ENCODE measurements around the gene PLEKHA7. TPM values are rescaled to one million over a fixed set of nuclear protein-coding genes. Genes with fewer than 3 reads are reported as not detected.

Gene PLEKHA7
- total and polyA plus RNA-seq, 2 of the 8 experiments (the other 6 are each of a cell fraction or from before 2014, with no cell fraction given): 11.4 to 25.6 TPM

DNA sequence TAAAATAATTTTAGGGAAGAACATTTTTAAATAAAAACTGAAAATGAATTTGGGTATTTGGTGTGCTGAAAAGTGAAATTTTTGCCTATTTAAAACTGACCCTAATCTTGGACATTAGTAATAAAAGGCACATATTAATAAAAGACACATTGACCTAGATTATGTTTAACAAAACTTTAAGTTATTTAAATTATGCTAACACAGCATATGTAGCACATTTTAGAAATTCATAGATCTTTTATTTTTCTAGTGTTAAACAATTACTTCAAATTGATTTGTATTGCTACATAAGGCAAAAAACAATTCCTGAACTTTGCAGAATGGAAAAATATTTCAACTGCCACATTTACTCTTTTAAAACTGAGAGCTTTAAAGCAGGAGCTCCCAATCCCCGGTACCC lies 265.1 kb downstream of the PLEKHA7 start:
- Histone ChIP-seq H3K14ac (ENCODE audit: insufficient read length) (no peak overlapping the region), H4K20me1 (replicated peaks in 1 of 2; ENCODE audit: control insufficient read depth in 1 of 2, insufficient read depth in 2 of 2, low read length in 2 of 2) (peaks cover 3% of the 10 kb centered on the region in 2 experiments), H2AFZ (ENCODE audit: low read length) (no peak overlapping the region), H2BK5ac (ENCODE audit: low read depth, low read length) (no peak overlapping the region), H4K91ac (replicated peaks; ENCODE audit: insufficient read length, low read length) (no peak overlapping the region), H3K4me1 (replicated peaks in 1 of 4; ENCODE audit: control insufficient read depth in 3 of 4, insufficient read depth in 4 of 4, low read length in 3 of 4) (no peaks in the 10 kb centered on the region), H2BK20ac (ENCODE audit: low read length) (no peak overlapping the region), H2BK12ac (ENCODE audit: low read depth, low read length) (no peak overlapping the region), H3K79me1 (ENCODE audit: low read depth, low read length) (peaks cover 5% of the 10 kb centered on the region), H4K8ac (ENCODE audit: extremely low read depth, insufficient read depth, low read length) (no peak overlapping the region), H2BK120ac (replicated peaks; ENCODE audit: low read depth, low read length) (no peak overlapping the region), H3K23me2 (ENCODE audit: low read depth, low read length) (no peaks in the 10 kb centered on the region), H3K4me3 (ENCODE audit: extremely low read depth in 1 of 4, insufficient read depth in 2 of 4, low read depth in 3 of 4, low read length in 4 of 4) (no peak overlapping the region), H3K4ac (replicated peaks; ENCODE audit: insufficient read length, low read depth, low read length) (no peak overlapping the region), H2AK5ac (ENCODE audit: low read depth, low read length) (no peak overlapping the region), H3K9ac (replicated peaks in 1 of 4; ENCODE audit: extremely low read depth in 1 of 4, low read depth in 3 of 4, low read length in 3 of 4) (no peak overlapping the region), H3K79me2 (ENCODE audit: control insufficient read depth in 1 of 2, insufficient read depth in 2 of 2, low read length in 2 of 2) (peaks cover under 1 to 37% of the 10 kb centered on the region in 2 experiments; a peak in 2 of 4 replicates), H3K56ac (replicated peaks; ENCODE audit: insufficient read length, low read depth, low read length) (no peak overlapping the region), H3K4me2 (ENCODE audit: insufficient read depth in 1 of 2, low read depth in 2 of 2, low read length in 2 of 2) (no peak overlapping the region), H2BK15ac (ENCODE audit: low read length) (no peak overlapping the region), H3K27me3 (replicated peaks in 1 of 4; ENCODE audit: control insufficient read depth in 3 of 4, extremely low read depth in 1 of 4, insufficient read depth in 3 of 4, low read length in 3 of 4) (peaks cover 0 to 1% (median 0%) of the 10 kb centered on the region in 4 experiments; a peak in 1 of 7 replicates), H3K9me3 (ENCODE audit: insufficient read depth in 2 of 2, low read depth in 1 of 2, low read length in 1 of 2) (no peaks in the 10 kb centered on the region), H4K5ac (ENCODE audit: insufficient read length, low read depth, low read length) (no peak overlapping the region), H3K18ac (ENCODE audit: extremely low read depth, low read length) (no peak overlapping the region), H3K23ac (ENCODE audit: insufficient read length) (no peak overlapping the region), H3K36me3 (ENCODE audit: control insufficient read depth in 2 of 4, insufficient read depth in 4 of 4, low read length in 3 of 4) (peaks cover 12 to 93% (median 70%) of the 10 kb centered on the region in 4 experiments), H3K27ac (ENCODE audit: low read depth, low read length) (no peak overlapping the region)
- FAIRE-seq (no peak), DNase-seq (ENCODE audit: low read depth in 1 of 2, low spot score in 2 of 2) (no peak)
- WGBS, 2 experiments (ENCODE audit: extremely low coverage in 1 of 2, insufficient coverage in 1 of 2, insufficient read length in 1 of 2, insufficient replicate concordance in 2 of 2, low coverage in 1 of 2, low lambda C conversion rate in 2 of 2, missing lambda C conversion rate in 1 of 2): 100% methylated on average over 1 of the region's 1 CpG; no CpG with 5 or more reads in 1 of the 2 experiments
- CTCF ChIA-PET (ENCODE audit: partially characterized antibody): interaction anchor here (1.5 kb wide), 1 partner anchor 11 kb away, joined by 3 read pairs; no protein-coding TSS in a partner anchor
- POLR2A ChIA-PET (ENCODE audit: partially characterized antibody): interaction anchor here (0.5 to 4.0 kb wide), 3 partner anchors 10 to 1194 kb away, joined by 3 to 30 read pairs (median 3); partner anchors contain the start of gene C11orf58
- TF ChIP-seq FOSL1 (IDR thresholded peaks at IDR 0.05; ENCODE audit: insufficient read depth, low read depth, low read length) (no peak), SIN3A (conservative IDR thresholded peaks at IDR 0.05 in 1 of 2, IDR thresholded peaks at IDR 0.05 in 1 of 2; ENCODE audit: low read depth in 1 of 2, low read length in 2 of 2) (no peak), NANOG (IDR thresholded peaks at IDR 0.05; ENCODE audit: insufficient read depth, low read depth, low read length, poor library complexity, severe bottlenecking) (no peak), PHF8 (conservative IDR thresholded peaks at IDR 0.05; ENCODE audit: low read depth, low read length) (no peak), SAP30 (IDR thresholded peaks at IDR 0.05; ENCODE audit: insufficient read depth, insufficient replicate concordance, low read length) (no peak), SP4 (IDR thresholded peaks at IDR 0.05; ENCODE audit: low read length) (no peak), SUZ12 (IDR thresholded peaks at IDR 0.05; ENCODE audit: low read length) (no peak), SRF (IDR thresholded peaks at IDR 0.05; ENCODE audit: low read depth, low read length) (no peak), KDM1A (IDR thresholded peaks at IDR 0.05; ENCODE audit: borderline replicate concordance, low read length) (no peak), RBBP5 (IDR thresholded peaks at IDR 0.05; ENCODE audit: borderline replicate concordance, low read depth, low read length) (no peak)
- TF ChIP-seq, protein P1, sequence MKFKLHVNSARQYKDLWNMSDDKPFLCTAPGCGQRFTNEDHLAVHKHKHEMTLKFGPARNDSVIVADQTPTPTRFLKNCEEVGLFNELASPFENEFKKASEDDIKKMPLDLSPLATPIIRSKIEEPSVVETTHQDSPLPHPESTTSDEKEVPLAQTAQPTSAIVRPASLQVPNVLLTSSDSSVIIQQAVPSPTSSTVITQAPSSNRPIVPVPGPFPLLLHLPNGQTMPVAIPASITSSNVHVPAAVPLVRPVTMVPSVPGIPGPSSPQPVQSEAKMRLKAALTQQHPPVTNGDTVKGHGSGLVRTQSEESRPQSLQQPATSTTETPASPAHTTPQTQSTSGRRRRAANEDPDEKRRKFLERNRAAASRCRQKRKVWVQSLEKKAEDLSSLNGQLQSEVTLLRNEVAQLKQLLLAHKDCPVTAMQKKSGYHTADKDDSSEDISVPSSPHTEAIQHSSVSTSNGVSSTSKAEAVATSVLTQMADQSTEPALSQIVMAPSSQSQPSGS (IDR thresholded peaks at IDR 0.05; ENCODE audit: low read length): no peak
